RWPE2 (cell line): ENCODE measurements around the gene ATP1B1.

Source experiments
- ATAC-seq: fragments of 200-7000 bp; cut with Tn5 transposase; 3 replicates; pipeline ENCODE4 v1.9.1; 2021; ENCODE audit warnings: low read depth
- DNase-seq: peaks from one replicate; pipeline ENCODE4 v3.0.0-alpha.2; 2020; ENCODE audit warnings: low spot score
- H3K27ac ChIP-seq: fragments of 450-650 bp; 2 replicates; pipeline ENCODE4 v1.5.1; 2017; ENCODE audit warnings: mild to moderate bottlenecking; ENCODE audit not compliant: poor library complexity, severe bottlenecking
- H3K27me3 ChIP-seq: fragments of 250-450 bp; sonication (Bioruptor Pico); 2 replicates; pipeline ENCODE4 v1.5.1; 2021; ENCODE audit warnings: mild to moderate bottlenecking, moderate library complexity; ENCODE audit not compliant: insufficient read depth, poor library complexity, severe bottlenecking
- H3K36me3 ChIP-seq: fragments of 250-450 bp; sonication (Bioruptor Pico); 2 replicates; pipeline ENCODE4 v1.5.1; 2020; ENCODE audit warnings: low read depth, mild to moderate bottlenecking, moderate library complexity
- H3K4me1 ChIP-seq: fragments of 250-450 bp; sonication (Bioruptor Pico); 2 replicates; pipeline ENCODE4 v1.5.1; 2021; ENCODE audit warnings: mild to moderate bottlenecking, moderate library complexity; ENCODE audit not compliant: insufficient read depth, poor library complexity, severe bottlenecking
- H3K4me3 ChIP-seq: fragments of 250-450 bp; sonication (Bioruptor Pico); 2 replicates; pipeline ENCODE4 v1.5.1; 2021; ENCODE audit warnings: mild to moderate bottlenecking, moderate library complexity; ENCODE audit not compliant: severe bottlenecking
- H3K9me3 ChIP-seq: fragments of 250-450 bp; sonication (Bioruptor Pico); 2 replicates; pipeline ENCODE4 v1.5.1; 2021; ENCODE audit warnings: mild to moderate bottlenecking, moderate library complexity; ENCODE audit not compliant: severe bottlenecking
- TF ChIP-seq, protein P1 (sequence below): fragments of 450-650 bp; IDR thresholded peaks from one replicate; pipeline ENCODE4 v1.5.1; 2017; ENCODE audit warnings: mild to moderate bottlenecking, moderate library complexity; ENCODE audit not compliant: poor library complexity, severe bottlenecking

Gene ATP1B1

GRCh38 chr1:169142129-169142528 lies 35.6 kb downstream of the ATP1B1 start:
- Histone ChIP-seq H3K4me1 (peaks cover 5% of the 10 kb centered on the region), H3K36me3 (no peaks in the 10 kb centered on the region), H3K27me3 (no peaks in the 10 kb centered on the region), H3K9me3 (no peaks in the 10 kb centered on the region), H3K27ac (no peak overlapping the region), H3K4me3 (no peak overlapping the region)
- no peak for ATAC-seq
- TF ChIP-seq, protein P1, sequence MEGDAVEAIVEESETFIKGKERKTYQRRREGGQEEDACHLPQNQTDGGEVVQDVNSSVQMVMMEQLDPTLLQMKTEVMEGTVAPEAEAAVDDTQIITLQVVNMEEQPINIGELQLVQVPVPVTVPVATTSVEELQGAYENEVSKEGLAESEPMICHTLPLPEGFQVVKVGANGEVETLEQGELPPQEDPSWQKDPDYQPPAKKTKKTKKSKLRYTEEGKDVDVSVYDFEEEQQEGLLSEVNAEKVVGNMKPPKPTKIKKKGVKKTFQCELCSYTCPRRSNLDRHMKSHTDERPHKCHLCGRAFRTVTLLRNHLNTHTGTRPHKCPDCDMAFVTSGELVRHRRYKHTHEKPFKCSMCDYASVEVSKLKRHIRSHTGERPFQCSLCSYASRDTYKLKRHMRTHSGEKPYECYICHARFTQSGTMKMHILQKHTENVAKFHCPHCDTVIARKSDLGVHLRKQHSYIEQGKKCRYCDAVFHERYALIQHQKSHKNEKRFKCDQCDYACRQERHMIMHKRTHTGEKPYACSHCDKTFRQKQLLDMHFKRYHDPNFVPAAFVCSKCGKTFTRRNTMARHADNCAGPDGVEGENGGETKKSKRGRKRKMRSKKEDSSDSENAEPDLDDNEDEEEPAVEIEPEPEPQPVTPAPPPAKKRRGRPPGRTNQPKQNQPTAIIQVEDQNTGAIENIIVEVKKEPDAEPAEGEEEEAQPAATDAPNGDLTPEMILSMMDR: no peak
- DNase-seq: no peak

DNA sequence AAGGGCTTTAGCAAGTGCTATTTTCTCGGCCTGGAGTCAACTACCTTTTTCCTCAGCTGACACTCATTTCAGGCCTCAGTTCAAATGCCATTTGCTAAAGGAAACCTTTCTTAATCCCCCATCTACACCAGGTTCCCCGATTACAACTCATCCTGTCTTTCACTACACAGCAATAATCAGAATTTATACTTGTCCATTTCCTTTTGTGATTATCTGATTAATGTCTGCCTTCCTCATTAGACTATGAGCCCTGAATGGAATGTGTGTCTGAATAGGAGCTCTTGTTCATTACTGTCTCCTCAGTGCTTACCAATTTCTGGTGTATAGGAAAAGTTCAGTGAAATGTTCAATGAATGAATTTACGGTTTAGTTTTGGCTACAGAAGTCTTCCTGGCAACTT lies 36.9 kb downstream of the ATP1B1 start:
- Histone ChIP-seq H3K27ac (no peak overlapping the region), H3K36me3 (no peaks in the 10 kb centered on the region), H3K4me1 (peaks cover 5% of the 10 kb centered on the region), H3K9me3 (no peaks in the 10 kb centered on the region), H3K27me3 (no peaks in the 10 kb centered on the region), H3K4me3 (no peak overlapping the region)
- ATAC-seq (no peak), DNase-seq (no peak)
- TF ChIP-seq, protein P1: no peak

GRCh38 chr1:169143984-169144383 lies 37.5 kb downstream of the ATP1B1 start:
- no peak overlapping the region for H3K27ac ChIP-seq
- H3K9me3 ChIP-seq: no peaks in the 10 kb centered on the region
- ATAC-seq (no peak), DNase-seq (no peak)
- TF ChIP-seq, protein P1: no peak
- no peaks in the 10 kb centered on the region for H3K4me1 ChIP-seq
- no peak overlapping the region for H3K4me3 ChIP-seq
- no peaks in the 10 kb centered on the region for H3K27me3 ChIP-seq
- no peaks in the 10 kb centered on the region for H3K36me3 ChIP-seq

GRCh38 chr1:169144941-169145626 lies 38.6 kb downstream of the ATP1B1 start:
- ATAC-seq (no peak), DNase-seq (no peak)
- H3K4me3 ChIP-seq: no peak overlapping the region
- H3K36me3 ChIP-seq: no peaks in the 10 kb centered on the region
- H3K27ac ChIP-seq: no peak overlapping the region
- TF ChIP-seq, protein P1: no peak
- no peaks in the 10 kb centered on the region for H3K9me3 ChIP-seq
- H3K27me3 ChIP-seq: no peaks in the 10 kb centered on the region
- H3K4me1 ChIP-seq: no peaks in the 10 kb centered on the region

DNA sequence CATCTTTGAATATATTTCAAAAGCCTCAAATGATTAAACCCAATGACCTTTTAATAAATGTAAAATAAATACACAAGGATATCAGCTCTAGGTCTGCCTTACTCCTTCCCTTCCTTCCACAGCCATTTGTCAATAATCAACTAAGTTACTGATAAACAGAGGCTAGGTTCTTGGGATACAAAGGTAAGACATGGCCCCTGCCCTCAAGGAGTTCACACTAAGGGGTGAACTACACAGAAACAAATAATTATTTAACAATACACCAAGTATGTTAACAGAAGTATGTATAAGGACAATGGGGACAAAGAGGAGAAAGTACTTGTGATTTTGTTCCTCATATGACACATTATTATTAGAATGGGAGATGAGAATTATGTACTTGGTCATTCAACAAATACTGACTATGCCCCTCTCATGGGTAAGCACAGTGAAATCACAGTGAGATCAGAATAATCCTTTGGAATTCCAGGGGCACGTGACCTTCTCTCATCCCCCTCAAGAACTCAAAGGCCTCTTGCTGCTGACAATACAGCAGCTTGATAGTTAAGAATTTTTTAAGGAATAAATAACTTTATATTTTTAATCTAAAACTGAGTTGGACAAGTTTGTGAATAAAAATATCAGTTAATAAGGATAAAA lies 40.2 kb downstream of the ATP1B1 start:
- Histone ChIP-seq H3K4me1 (no peaks in the 10 kb centered on the region), H3K27ac (no peak overlapping the region), H3K4me3 (no peak overlapping the region), H3K9me3 (no peaks in the 10 kb centered on the region), H3K27me3 (no peaks in the 10 kb centered on the region), H3K36me3 (no peaks in the 10 kb centered on the region)
- TF ChIP-seq, protein P1: no peak
- ATAC-seq (no peak), DNase-seq (no peak)
